ENCODE data around the gene PTGFR. TPM values are rescaled to one million over a fixed set of nuclear protein-coding genes. Genes with fewer than 3 reads are reported as not detected.

The PTGFR gene
- total RNA-seq, 2 experiments from 2014 or later: not detected

DNA sequence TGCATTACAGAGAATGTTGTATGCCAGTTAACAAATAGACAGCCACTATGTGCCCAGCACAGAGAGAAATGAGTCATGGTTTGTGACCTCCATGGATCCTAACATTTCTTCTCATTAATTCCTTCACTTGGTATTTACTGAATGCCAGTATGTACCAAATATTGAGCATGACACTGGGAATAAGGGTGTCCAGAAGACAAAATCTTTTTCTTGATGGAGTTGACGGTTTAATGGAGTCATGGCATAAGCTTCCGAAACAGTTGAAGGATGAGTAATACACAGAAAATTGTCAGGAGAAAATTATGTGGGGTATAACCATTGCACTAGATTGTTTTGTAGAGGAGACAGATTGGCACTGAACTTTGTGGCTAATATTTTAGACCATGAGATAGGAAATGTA, 36.9 kb downstream of the PTGFR start:
- no peak overlapping the region for H3K27ac Mint-ChIP-seq
- H3K27me3 Mint-ChIP-seq (ENCODE audit: low read depth): no peaks in the 10 kb centered on the region
- no peaks in the 10 kb centered on the region for H3K9me3 Mint-ChIP-seq
- H3K4me1 Mint-ChIP-seq (ENCODE audit: low read depth): no peaks in the 10 kb centered on the region
- CTCF ChIA-PET: no interaction called here
- H3K36me3 Mint-ChIP-seq (ENCODE audit: low read depth): no peaks in the 10 kb centered on the region
- intact Hi-C loops (cut with micrococcal nuclease): no loop called here
- H3K4me3 Mint-ChIP-seq: no peak overlapping the region
- no peak for DNase-seq

DNA sequence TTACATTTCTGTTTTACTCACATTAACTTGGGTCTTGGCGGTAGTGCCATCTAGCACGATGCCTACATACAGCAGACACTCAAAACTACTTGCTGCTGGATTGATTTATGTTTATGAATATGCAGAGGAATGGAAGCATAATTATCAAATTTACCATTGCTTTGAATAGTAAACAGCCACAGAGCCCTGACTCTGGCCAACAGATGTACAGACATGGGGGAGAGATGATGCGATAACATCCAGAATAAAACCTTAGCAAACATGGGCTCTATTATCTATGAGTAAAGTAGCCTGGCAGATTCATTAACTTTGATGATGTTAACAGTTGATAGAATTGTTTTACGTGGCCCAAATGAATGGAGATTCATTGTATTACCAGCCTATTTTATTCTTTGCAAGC, 42.8 kb downstream of the PTGFR start:
- Mint-ChIP-seq H3K27ac (no peak overlapping the region), H3K4me3 (no peak overlapping the region), H3K9me3 (no peaks in the 10 kb centered on the region), H3K27me3 (ENCODE audit: low read depth) (no peaks in the 10 kb centered on the region), H3K36me3 (ENCODE audit: low read depth) (no peaks in the 10 kb centered on the region), H3K4me1 (ENCODE audit: low read depth) (no peaks in the 10 kb centered on the region)
- DNase-seq: no peak
- intact Hi-C loops (cut with micrococcal nuclease): no loop called here
- CTCF ChIA-PET: no interaction called here

DNA sequence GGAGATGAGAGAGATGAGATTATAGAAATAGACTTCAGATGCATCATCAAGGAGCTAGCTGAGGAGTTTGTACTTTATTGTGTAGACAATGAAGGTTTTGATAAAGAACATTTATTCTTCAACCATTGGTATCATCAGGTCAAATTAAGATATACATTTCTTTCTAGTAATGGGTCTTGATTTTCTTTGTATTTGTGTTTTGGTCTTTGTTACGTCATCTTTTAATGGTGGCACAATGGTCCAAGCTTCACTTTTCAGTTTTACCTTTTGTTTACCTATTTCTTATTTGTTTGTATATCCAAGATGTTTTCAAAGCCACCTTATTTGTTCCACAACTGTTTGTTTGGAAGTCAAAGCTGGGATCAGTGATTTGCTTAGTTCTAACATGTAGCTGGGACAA, 44.5 kb downstream of the PTGFR start:
- no peaks in the 10 kb centered on the region for H3K9me3 Mint-ChIP-seq
- no peak overlapping the region for H3K27ac Mint-ChIP-seq
- CTCF ChIA-PET: no interaction called here

DNA sequence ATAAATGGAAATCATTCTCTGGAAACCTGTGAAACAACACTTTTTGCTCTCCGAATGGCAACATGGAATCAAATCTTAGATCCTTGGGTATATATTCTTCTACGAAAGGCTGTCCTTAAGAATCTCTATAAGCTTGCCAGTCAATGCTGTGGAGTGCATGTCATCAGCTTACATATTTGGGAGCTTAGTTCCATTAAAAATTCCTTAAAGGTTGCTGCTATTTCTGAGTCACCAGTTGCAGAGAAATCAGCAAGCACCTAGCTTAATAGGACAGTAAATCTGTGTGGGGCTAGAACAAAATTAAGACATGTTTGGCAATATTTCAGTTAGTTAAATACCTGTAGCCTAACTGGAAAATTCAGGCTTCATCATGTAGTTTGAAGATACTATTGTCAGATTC, 45.7 kb downstream of the PTGFR start:
- intact Hi-C loops (cut with micrococcal nuclease): no loop called here
- Mint-ChIP-seq H3K36me3 (ENCODE audit: low read depth) (no peaks in the 10 kb centered on the region), H3K4me1 (ENCODE audit: low read depth) (no peaks in the 10 kb centered on the region), H3K27ac (no peak overlapping the region), H3K9me3 (peaks cover under 1% of the 10 kb centered on the region), H3K4me3 (no peak overlapping the region), H3K27me3 (ENCODE audit: low read depth) (no peaks in the 10 kb centered on the region)
- no peak for DNase-seq
- CTCF ChIA-PET: no interaction called here

More for the DNA sequence above, 44.5 kb downstream of the PTGFR start:
- intact Hi-C loops (cut with micrococcal nuclease): no loop called here
- Mint-ChIP-seq H3K4me3 (no peak overlapping the region), H3K36me3 (ENCODE audit: low read depth) (no peaks in the 10 kb centered on the region), H3K4me1 (ENCODE audit: low read depth) (no peaks in the 10 kb centered on the region), H3K27me3 (ENCODE audit: low read depth) (no peaks in the 10 kb centered on the region)
- DNase-seq: no peak

- DNase-seq: no peak
- no peak overlapping the region for H3K4me3 Mint-ChIP-seq
- no peaks in the 10 kb centered on the region for H3K36me3 Mint-ChIP-seq (ENCODE audit: low read depth)
- peaks cover 2% of the 10 kb centered on the region for H3K9me3 Mint-ChIP-seq
- intact Hi-C loops (cut with micrococcal nuclease): no loop called here
- no peak overlapping the region for H3K27ac Mint-ChIP-seq
- no peaks in the 10 kb centered on the region for H3K27me3 Mint-ChIP-seq (ENCODE audit: low read depth)
- CTCF ChIA-PET: no interaction called here
- H3K4me1 Mint-ChIP-seq (ENCODE audit: low read depth): no peaks in the 10 kb centered on the region
Observed at GRCh38 chr1:78540048-78540447, 49.3 kb downstream of the PTGFR start.

- Mint-ChIP-seq H3K36me3 (ENCODE audit: low read depth) (no peaks in the 10 kb centered on the region), H3K9me3 (peaks cover 2% of the 10 kb centered on the region), H3K27me3 (ENCODE audit: low read depth) (no peaks in the 10 kb centered on the region), H3K27ac (no peak overlapping the region), H3K4me1 (ENCODE audit: low read depth) (no peaks in the 10 kb centered on the region), H3K4me3 (no peak overlapping the region)
- no peak for DNase-seq
- intact Hi-C loops (cut with micrococcal nuclease): no loop called here
- CTCF ChIA-PET: no interaction called here
Observed at GRCh38 chr1:78541479-78541878, 50.7 kb downstream of the PTGFR start.

DNA sequence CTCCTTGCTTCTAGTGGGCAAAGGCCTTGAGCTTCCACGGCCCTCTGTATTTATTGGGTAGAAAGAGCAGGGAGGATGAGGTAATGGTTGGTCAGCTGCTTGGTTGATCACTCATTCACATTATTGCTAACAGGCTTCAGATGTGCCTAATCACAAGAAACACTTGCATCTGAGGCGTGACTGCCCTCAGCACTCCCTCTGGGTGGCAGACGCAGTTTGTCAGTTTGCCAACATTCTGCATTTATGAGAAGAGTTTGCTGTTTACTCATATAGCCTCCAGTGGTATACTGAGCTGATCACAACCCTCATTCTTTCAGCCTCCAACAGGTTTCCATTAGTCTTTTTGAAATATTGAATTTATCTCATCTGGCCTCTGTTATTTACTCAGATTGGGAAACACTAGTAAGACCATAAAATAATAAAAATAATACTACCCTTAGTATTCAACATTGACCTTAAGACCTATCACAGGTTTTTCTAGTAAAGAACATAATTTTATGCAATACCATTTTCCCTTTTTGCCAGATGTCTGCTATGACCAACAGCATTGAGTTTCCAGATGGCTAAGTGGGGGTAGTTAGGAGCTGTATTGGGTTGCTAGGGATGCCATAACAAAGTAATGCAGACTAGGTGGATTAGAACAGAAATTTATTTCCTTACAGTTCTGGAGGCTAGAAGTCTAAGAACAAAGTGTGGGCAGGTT, 53.3 kb downstream of the PTGFR start:
- DNase-seq: no peak
- H3K9me3 Mint-ChIP-seq: peaks cover 3% of the 10 kb centered on the region

DNA sequence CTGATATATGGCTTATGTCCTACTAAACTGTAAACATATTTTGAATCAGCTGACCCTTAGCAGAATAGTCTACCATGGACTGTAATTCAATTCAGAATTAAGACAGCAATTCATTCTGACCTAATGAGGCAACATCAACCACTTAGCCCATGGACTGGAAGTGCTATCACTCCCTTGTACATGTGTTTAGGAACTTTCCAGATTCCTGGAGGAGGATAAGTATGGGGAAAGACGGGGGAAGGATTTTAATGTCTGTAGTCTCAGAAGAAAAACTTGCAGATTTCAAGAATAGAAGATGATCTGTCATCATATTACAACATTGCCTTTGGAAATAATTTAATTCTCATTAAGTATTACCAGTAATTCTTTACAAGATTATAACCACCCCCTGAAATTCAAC, 56.3 kb downstream of the PTGFR start:
- H3K27ac Mint-ChIP-seq: no peak overlapping the region
- DNase-seq: no peak
- H3K4me3 Mint-ChIP-seq: no peak overlapping the region
- H3K27me3 Mint-ChIP-seq (ENCODE audit: low read depth): peaks cover 3% of the 10 kb centered on the region
- CTCF ChIA-PET: interaction anchor here (0.5 kb wide), 1 partner anchor 132 kb away, joined by 5 read pairs; no protein-coding TSS in a partner anchor
- H3K4me1 Mint-ChIP-seq (ENCODE audit: low read depth): no peaks in the 10 kb centered on the region
- peaks cover 7% of the 10 kb centered on the region for H3K9me3 Mint-ChIP-seq
- intact Hi-C loops (cut with micrococcal nuclease): no loop called here
- no peaks in the 10 kb centered on the region for H3K36me3 Mint-ChIP-seq (ENCODE audit: low read depth)

More for the DNA sequence above, 53.3 kb downstream of the PTGFR start:
- CTCF ChIA-PET: no interaction called here
- no peaks in the 10 kb centered on the region for H3K36me3 Mint-ChIP-seq (ENCODE audit: low read depth)
- H3K27ac Mint-ChIP-seq: no peak overlapping the region
- H3K4me3 Mint-ChIP-seq: no peak overlapping the region
- intact Hi-C loops (cut with micrococcal nuclease): no loop called here
- no peaks in the 10 kb centered on the region for H3K4me1 Mint-ChIP-seq (ENCODE audit: low read depth)
- H3K27me3 Mint-ChIP-seq (ENCODE audit: low read depth): peaks cover 3% of the 10 kb centered on the region

- CTCF ChIA-PET: no interaction called here
- H3K27me3 Mint-ChIP-seq (ENCODE audit: low read depth): peaks cover 12% of the 10 kb centered on the region
- no peaks in the 10 kb centered on the region for H3K4me1 Mint-ChIP-seq (ENCODE audit: low read depth)
- no peak for DNase-seq
- no peak overlapping the region for H3K4me3 Mint-ChIP-seq
- H3K36me3 Mint-ChIP-seq (ENCODE audit: low read depth): no peaks in the 10 kb centered on the region
- no peak overlapping the region for H3K27ac Mint-ChIP-seq
- H3K9me3 Mint-ChIP-seq: peaks cover 16% of the 10 kb centered on the region
- intact Hi-C loops (cut with micrococcal nuclease): no loop called here
Observed at GRCh38 chr1:78549331-78549730, 58.6 kb downstream of the PTGFR start.

- CTCF ChIA-PET: no interaction called here
- Mint-ChIP-seq H3K36me3 (ENCODE audit: low read depth) (no peaks in the 10 kb centered on the region), H3K9me3 (peaks cover 21% of the 10 kb centered on the region), H3K4me1 (ENCODE audit: low read depth) (no peaks in the 10 kb centered on the region), H3K27me3 (ENCODE audit: low read depth) (peaks cover 13% of the 10 kb centered on the region), H3K4me3 (no peak overlapping the region), H3K27ac (no peak overlapping the region)
- no peak for DNase-seq
- intact Hi-C loops (cut with micrococcal nuclease): no loop called here
Observed at GRCh38 chr1:78549891-78550290, 59.1 kb downstream of the PTGFR start.

DNA sequence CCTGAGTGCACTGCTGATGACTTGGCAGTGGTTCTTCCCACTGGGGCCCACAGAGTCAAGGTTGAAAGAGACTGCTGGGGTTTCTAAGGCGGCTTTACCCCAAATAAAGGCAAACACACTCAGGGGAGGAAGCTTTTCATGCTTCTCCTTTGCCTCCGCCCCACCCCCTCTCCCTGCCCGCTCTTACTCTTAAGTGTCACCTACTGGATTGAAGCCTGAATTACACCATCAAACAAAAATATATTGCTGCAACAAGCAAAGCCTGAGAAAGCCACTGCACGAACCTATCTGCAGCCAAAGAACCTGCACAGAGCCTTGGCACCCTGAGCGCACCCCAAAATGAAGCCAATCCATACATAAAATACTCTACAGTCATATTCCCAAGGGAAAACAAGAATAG, 63.1 kb downstream of the PTGFR start:
- Mint-ChIP-seq H3K27ac (no peak overlapping the region), H3K9me3 (peaks cover 22% of the 10 kb centered on the region), H3K4me1 (ENCODE audit: low read depth) (no peaks in the 10 kb centered on the region), H3K27me3 (ENCODE audit: low read depth) (peaks cover 21% of the 10 kb centered on the region), H3K36me3 (ENCODE audit: low read depth) (no peaks in the 10 kb centered on the region), H3K4me3 (no peak overlapping the region)
- no peak for DNase-seq
- CTCF ChIA-PET: interaction anchor here (1.4 kb wide), 1 partner anchor 408 kb away, joined by 4 read pairs; no protein-coding TSS in a partner anchor
- intact Hi-C loops (cut with micrococcal nuclease): no loop called here

DNA sequence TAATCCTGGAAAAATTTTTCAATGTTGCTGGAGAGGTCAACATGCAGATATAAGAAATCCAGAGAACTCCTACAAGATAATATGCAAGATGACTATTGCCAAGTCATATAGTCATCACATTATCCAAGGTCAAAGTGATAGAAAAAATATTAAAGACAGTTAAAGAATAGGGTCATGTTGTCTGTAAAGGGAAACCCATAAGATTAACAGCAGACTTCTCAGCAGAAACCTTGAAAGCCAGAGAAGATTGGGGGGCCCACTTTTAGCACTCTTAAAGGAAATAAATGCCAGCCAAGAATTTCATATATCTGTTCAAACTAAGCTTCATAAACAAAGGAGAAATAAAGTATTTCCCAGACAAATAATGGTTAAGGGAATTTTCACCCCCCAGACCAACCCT, 64.1 kb downstream of the PTGFR start:
- Mint-ChIP-seq H3K36me3 (ENCODE audit: low read depth) (no peaks in the 10 kb centered on the region), H3K4me3 (no peak overlapping the region), H3K4me1 (ENCODE audit: low read depth) (no peaks in the 10 kb centered on the region), H3K27me3 (ENCODE audit: low read depth) (peaks cover 21% of the 10 kb centered on the region), H3K27ac (no peak overlapping the region), H3K9me3 (peaks cover 16% of the 10 kb centered on the region)
- CTCF ChIA-PET: no interaction called here
- no peak for DNase-seq
- intact Hi-C loops (cut with micrococcal nuclease): no loop called here

- H3K4me1 Mint-ChIP-seq (ENCODE audit: low read depth): no peaks in the 10 kb centered on the region
- H3K27me3 Mint-ChIP-seq (ENCODE audit: low read depth): peaks cover 12% of the 10 kb centered on the region
- no peak overlapping the region for H3K27ac Mint-ChIP-seq
- CTCF ChIA-PET: no interaction called here
- intact Hi-C loops (cut with micrococcal nuclease): no loop called here
- no peak overlapping the region for H3K4me3 Mint-ChIP-seq
- DNase-seq: no peak
- peaks cover 3% of the 10 kb centered on the region for H3K9me3 Mint-ChIP-seq
- no peaks in the 10 kb centered on the region for H3K36me3 Mint-ChIP-seq (ENCODE audit: low read depth)
Observed at GRCh38 chr1:78559680-78560079, 68.9 kb downstream of the PTGFR start.
